H1 (cell line): ENCODE results near the gene SCNN1A. TPM values are rescaled to one million over a fixed set of nuclear protein-coding genes. Genes with fewer than 3 reads are reported as not detected.

Experiments
- CTCF ChIA-PET: fragments of 300-600 bp; sonication (Branson Sonifier 250); formaldehyde crosslinking; loops from one replicate; lab custom pipeline; 2021; ENCODE audit not compliant: partially characterized antibody; lab: Charles Lee
- POLR2A ChIA-PET: fragments of 300-600 bp; sonication (Branson Sonifier 250); formaldehyde crosslinking; loops from one replicate; lab custom pipeline; 2021; ENCODE audit warnings: inconsistent platforms; ENCODE audit not compliant: partially characterized antibody; lab: Charles Lee
- DNase-seq, 2 experiments: peaks; one replicate each; pipeline versions ENCODE4 v3.0.0 to v3.0.0-alpha.2; 2010 to 2022; ENCODE audit warnings: low spot score in 2 of 2, low read depth in 1 of 2, mixed read lengths in 1 of 2
- FAIRE-seq: peaks from 2 replicates; lab custom pipeline; 2011; peaks lifted over from hg19 to GRCh38; lab: Jason Lieb, UNC
- H2AFZ ChIP-seq: 2 replicates; pipeline ENCODE4 v1.8.1; 2012; ENCODE audit warnings: low read length, inconsistent platforms
- H2AK5ac ChIP-seq: 2 replicates; pipeline ENCODE4 v1.6.1; 2013; ENCODE audit warnings: low read depth, low read length
- H2BK120ac ChIP-seq: replicated peaks from 2 replicates; pipeline ENCODE3; 2013; ENCODE audit warnings: low read depth, low read length, inconsistent platforms
- H2BK12ac ChIP-seq: 2 replicates; pipeline ENCODE4 v1.6.1; 2013; ENCODE audit warnings: low read depth, low read length
- H2BK15ac ChIP-seq: 2 replicates; pipeline ENCODE4 v1.6.1; 2013; ENCODE audit warnings: low read length
- H2BK20ac ChIP-seq: 2 replicates; pipeline ENCODE4 v1.6.1; 2013; ENCODE audit warnings: low read length
- H2BK5ac ChIP-seq: 2 replicates; pipeline ENCODE4 v1.6.1; 2013; ENCODE audit warnings: low read depth, low read length
- H3K14ac ChIP-seq: 2 replicates; pipeline ENCODE4 v1.6.1; 2013; ENCODE audit warnings: inconsistent platforms; ENCODE audit not compliant: insufficient read length
- H3K18ac ChIP-seq: 2 replicates; pipeline ENCODE4 v1.6.1; 2013; ENCODE audit warnings: low read length; ENCODE audit errors: extremely low read depth
- H3K23ac ChIP-seq: 2 replicates; pipeline ENCODE4 v1.6.1; 2013; ENCODE audit warnings: inconsistent platforms; ENCODE audit not compliant: insufficient read length
- H3K23me2 ChIP-seq: 2 replicates; pipeline ENCODE4 v1.6.1; 2013; ENCODE audit warnings: low read depth, low read length
- H3K27ac ChIP-seq: 2 replicates; pipeline ENCODE4 v1.6.1; 2011; ENCODE audit warnings: low read depth, low read length, inconsistent platforms
- H3K27me3 ChIP-seq, 4 experiments: replicated peaks in 1 of 4; 1 replicate in 1 of 4; 2 replicates in 3 of 4; pipeline versions ENCODE4 v1.6.1 to v1.8.1; 2011 to 2013; ENCODE audit warnings: low read length in 3 of 4, mild to moderate bottlenecking in 3 of 4, inconsistent platforms in 2 of 4, mixed read lengths in 2 of 4, moderate library complexity in 1 of 4; ENCODE audit not compliant: control insufficient read depth in 3 of 4, insufficient read depth in 3 of 4; ENCODE audit errors: extremely low read depth in 1 of 4
- H3K36me3 ChIP-seq, 4 experiments: 2 replicates each; pipeline versions ENCODE4 v1.6.1 to v1.8.1; 2011 to 2013; ENCODE audit warnings: mild to moderate bottlenecking in 4 of 4, low read length in 3 of 4, moderate library complexity in 2 of 4, control low read depth in 1 of 4, inconsistent platforms in 1 of 4; ENCODE audit not compliant: insufficient read depth in 4 of 4, control insufficient read depth in 2 of 4
- H3K4ac ChIP-seq: replicated peaks from 2 replicates; pipeline ENCODE3; 2013; ENCODE audit warnings: low read length, low read depth, mixed read lengths, inconsistent platforms; ENCODE audit not compliant: insufficient read length
- H3K4me1 ChIP-seq, 4 experiments: replicated peaks in 1 of 4; 1 replicate in 1 of 4; 2 replicates in 3 of 4; pipeline versions ENCODE4 v1.6.1 to v1.8.1; 2011 to 2013; ENCODE audit warnings: low read length in 3 of 4, inconsistent platforms in 2 of 4, mixed read lengths in 1 of 4; ENCODE audit not compliant: insufficient read depth in 4 of 4, control insufficient read depth in 3 of 4
- H3K4me2 ChIP-seq, 2 experiments: 2 replicates each; pipeline versions ENCODE4 v1.6.1 to v1.8.1; 2011 to 2013; ENCODE audit warnings: low read depth in 2 of 2, low read length in 2 of 2, control low read depth in 1 of 2, inconsistent platforms in 1 of 2, mild to moderate bottlenecking in 1 of 2; ENCODE audit not compliant: insufficient read depth in 1 of 2
- H3K4me3 ChIP-seq, 4 experiments: fragments of 200-600, 300-600 bp in 1 of 4; sonication (generic), shearing (Covaris generic), sonication (Bioruptor Twin) in 1 of 4; 2 replicates each; pipeline versions ENCODE4 v1.5.1 to v1.8.1; 2011 to 2016; ENCODE audit warnings: low read length in 4 of 4, low read depth in 3 of 4, control low read depth in 2 of 4, inconsistent platforms in 2 of 4, mild to moderate bottlenecking in 2 of 4, mixed read lengths in 1 of 4, moderate library complexity in 1 of 4; ENCODE audit not compliant: insufficient read depth in 2 of 4; ENCODE audit errors: extremely low read depth in 1 of 4
- H3K56ac ChIP-seq: replicated peaks from 2 replicates; pipeline ENCODE3; 2013; ENCODE audit warnings: low read depth, mild to moderate bottlenecking, mixed read lengths, low read length, inconsistent platforms; ENCODE audit not compliant: insufficient read length
- H3K79me1 ChIP-seq: 2 replicates; pipeline ENCODE4 v1.6.1; 2013; ENCODE audit warnings: low read depth, low read length, control low read depth
- H3K79me2 ChIP-seq, 2 experiments: 2 replicates each; pipeline versions ENCODE4 v1.6.1 to v1.8.1; 2012 to 2013; ENCODE audit warnings: low read length in 2 of 2, mild to moderate bottlenecking in 2 of 2, inconsistent platforms in 1 of 2; ENCODE audit not compliant: insufficient read depth in 2 of 2, control insufficient read depth in 1 of 2
- H3K9ac ChIP-seq, 4 experiments: replicated peaks in 1 of 4; 1 replicate in 1 of 4; 2 replicates in 3 of 4; pipeline versions ENCODE4 v1.6.1 to v1.8.1; 2011 to 2013; ENCODE audit warnings: low read depth in 3 of 4, low read length in 3 of 4, control low read depth in 2 of 4, mild to moderate bottlenecking in 2 of 4, moderate library complexity in 2 of 4, inconsistent platforms in 1 of 4; ENCODE audit errors: extremely low read depth in 1 of 4
- H3K9me3 ChIP-seq, 2 experiments: 2 replicates each; pipeline versions ENCODE4 v1.6.1 to v1.8.1; 2012 to 2013; ENCODE audit warnings: mild to moderate bottlenecking in 2 of 2, moderate library complexity in 2 of 2, control low read depth in 1 of 2, inconsistent platforms in 1 of 2, low read depth in 1 of 2, low read length in 1 of 2, mixed read lengths in 1 of 2; ENCODE audit not compliant: insufficient read depth in 2 of 2
- H4K20me1 ChIP-seq, 2 experiments: replicated peaks in 1 of 2; 2 replicates each; pipeline versions ENCODE3 to v1.8.1; 2011 to 2013; ENCODE audit warnings: inconsistent platforms in 2 of 2, low read length in 2 of 2, mild to moderate bottlenecking in 1 of 2; ENCODE audit not compliant: insufficient read depth in 2 of 2, control insufficient read depth in 1 of 2
- H4K5ac ChIP-seq: 2 replicates; pipeline ENCODE4 v1.6.1; 2013; ENCODE audit warnings: low read length, low read depth, mixed read lengths, inconsistent platforms; ENCODE audit not compliant: insufficient read length
- H4K8ac ChIP-seq: 2 replicates; pipeline ENCODE4 v1.8.0; 2013; ENCODE audit warnings: mild to moderate bottlenecking, moderate library complexity, low read length, inconsistent platforms; ENCODE audit not compliant: insufficient read depth; ENCODE audit errors: extremely low read depth
- H4K91ac ChIP-seq: replicated peaks from 2 replicates; pipeline ENCODE3; 2013; ENCODE audit warnings: low read length, mixed read lengths, inconsistent platforms; ENCODE audit not compliant: insufficient read length
- POLR2A ChIP-seq, 2 experiments: IDR thresholded peaks; 1 replicate in 1 of 2; 2 replicates in 1 of 2; pipeline ENCODE4 v1.6.1; 2011; ENCODE audit warnings: low read depth in 2 of 2, low read length in 2 of 2, mild to moderate bottlenecking in 2 of 2; ENCODE audit errors: control extremely low read depth in 1 of 2
- POU5F1 ChIP-seq: IDR thresholded peaks from 2 replicates; pipeline ENCODE4 v1.6.1; 2011; ENCODE audit warnings: low read depth, mild to moderate bottlenecking, low read length, moderate library complexity
- ZNF274 ChIP-seq: IDR thresholded peaks from 2 replicates; pipeline ENCODE4 v1.7.0; 2012; ENCODE audit warnings: low read length, borderline replicate concordance; ENCODE audit errors: extremely low read depth
- WGBS, 2 experiments: shearing (Covaris generic) in 1 of 2; methylation state at CpG; one replicate each; pipeline versions ENCODE4 v1.1.6 to v1.1.7; 2013 to 2015; ENCODE audit warnings: low lambda C conversion rate in 2 of 2, mixed read lengths in 2 of 2, inconsistent platforms in 1 of 2, low coverage in 1 of 2, missing lambda C conversion rate in 1 of 2; ENCODE audit not compliant: insufficient replicate concordance in 2 of 2, insufficient coverage in 1 of 2, insufficient read length in 1 of 2; ENCODE audit errors: extremely low coverage in 1 of 2, missing lambda C conversion rate in 1 of 2; 5-methylcytosine and 5-hydroxymethylcytosine counted together
- polyA plus RNA-seq, 7 experiments: library from polyadenylated mRNA; depleted of rRNA in 3 of 7; stranded (reverse) in 5 of 7; unstranded in 2 of 7; fragments of >200 nt in 5 of 7; fragments of 200-250 nt in 2 of 7; gene quantifications; 1 replicate in 5 of 7; 2 replicates in 1 of 7; 4 replicates in 1 of 7; pipeline versions ENCODE4 v1.2.1 to v1.2.3, GENCODE V29; 2011 to 2013; ENCODE audit warnings: missing spikeins in 2 of 7, mixed read lengths in 2 of 7
- total RNA-seq: library from RNA; stranded (reverse); fragmentation: NEBNext Ultra II Directional; extraction: Animal tissue kit (Norgen Biotek cat#: 25700); gene quantifications from 2 replicates; pipeline ENCODE4 v1.2.1, GENCODE V29; 2021

The SCNN1A gene
- total and polyA plus RNA-seq, 2 of the 8 experiments (the other 6 are each of a cell fraction or from before 2014, with no cell fraction given): 85.5 to 156 TPM

DNA sequence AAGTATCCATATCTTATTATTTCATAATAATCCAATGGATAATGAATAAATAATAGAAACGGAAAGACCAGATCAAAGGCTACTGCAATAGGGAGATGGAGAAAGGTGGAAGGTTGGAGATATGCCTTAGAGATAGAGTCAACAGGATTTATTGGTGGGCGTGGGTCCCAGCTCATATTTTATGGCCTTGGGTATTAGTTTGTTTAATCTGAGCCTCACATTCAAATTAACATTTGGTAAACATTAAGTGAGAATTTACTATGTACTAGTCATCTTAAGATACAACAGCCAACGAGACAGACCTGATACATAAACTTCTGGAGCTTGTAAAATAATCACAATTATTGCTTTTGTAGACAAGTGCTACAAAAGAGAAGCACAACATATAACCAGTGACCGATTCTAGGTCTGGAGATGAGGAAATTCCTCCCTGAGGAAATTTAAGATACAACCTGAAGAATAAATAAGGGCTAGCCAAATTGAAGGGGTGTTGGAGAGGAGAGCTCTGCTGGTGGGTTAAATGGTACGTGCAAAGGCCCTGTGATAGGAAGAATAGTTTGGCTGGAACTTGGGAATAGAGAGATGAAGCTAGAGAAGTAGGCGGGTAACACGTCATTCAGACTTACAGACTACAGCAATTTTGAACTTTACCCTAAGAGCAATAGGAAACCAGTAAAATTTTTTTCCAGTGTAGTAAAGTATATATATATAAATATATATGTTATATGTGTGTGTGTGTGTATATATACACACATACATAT is 24.7 kb upstream of the SCNN1A start:
- Histone ChIP-seq H3K14ac (no peak overlapping the region), H2BK120ac (no peak overlapping the region), H3K18ac (no peak overlapping the region), H2BK5ac (no peak overlapping the region), H3K79me2 (no peaks in the 10 kb centered on the region), H3K4me2 (no peak overlapping the region), H2BK15ac (no peak overlapping the region), H3K9me3 (no peaks in the 10 kb centered on the region), H3K4me1 (peaks cover 0 to 4% (median 3%) of the 10 kb centered on the region in 4 experiments; a peak in 4 of 7 replicates), H3K36me3 (no peaks in the 10 kb centered on the region), H2BK20ac (no peak overlapping the region), H4K91ac (no peak overlapping the region), H3K23ac (no peak overlapping the region), H4K5ac (no peak overlapping the region), H2BK12ac (no peak overlapping the region), H3K27ac (no peak overlapping the region), H3K56ac (no peak overlapping the region), H2AK5ac (no peak overlapping the region), H3K27me3 (no peaks in the 10 kb centered on the region), H2AFZ (no peak overlapping the region), H4K8ac (no peak overlapping the region), H3K79me1 (no peaks in the 10 kb centered on the region), H4K20me1 (no peaks in the 10 kb centered on the region), H3K4me3 (no peak overlapping the region), H3K4ac (no peak overlapping the region), H3K9ac (no peak overlapping the region), H3K23me2 (no peaks in the 10 kb centered on the region)
- no peak for FAIRE-seq
- TF ChIP-seq POU5F1 (no peak), POLR2A (IDR thresholded peaks at IDR 0.05; ENCODE audit: control extremely low read depth in 1 of 2, low read depth in 2 of 2, low read length in 2 of 2) (no peak), ZNF274 (no peak)
- ChIA-PET CTCF (interaction anchor here (0.6 to 1.8 kb wide), 4 partner anchors 30 to 74 kb away, joined by 3 to 4 read pairs (median 4); no protein-coding TSS in a partner anchor), POLR2A (interaction anchor here (1.2 to 2.1 kb wide), 3 partner anchors 12 to 71 kb away, joined by 3 to 7 read pairs (median 3); partner anchors contain the start of genes LTBR and VAMP1)
- WGBS, 2 experiments: 88% methylated on average over 7 of the region's 7 CpGs; no CpG with 5 or more reads in 1 of the 2 experiments
- DNase-seq: no peak
